GM12864 (cell line): ENCODE data around the gene CELA2B.
"Not testable (repeated sequence)": the region's sequence is repeated elsewhere in the genome, so short reads cannot be mapped to it uniquely, and the experiment has no call there.

Experiments
- DNase-seq: peaks from one replicate; pipeline ENCODE4 v3.0.0-alpha.2; 2011; ENCODE audit warnings: low read depth
- H3K4me3 ChIP-seq: 2 replicates; pipeline ENCODE4 v1.5.1; 2011; ENCODE audit warnings: mild to moderate bottlenecking, low read depth, low read length, control low read depth
- CTCF ChIP-seq: IDR thresholded peaks from 2 replicates; pipeline ENCODE4 v1.5.1; 2011; ENCODE audit warnings: low read depth, mild to moderate bottlenecking, moderate library complexity, low read length, control low read depth, inconsistent platforms; ENCODE audit errors: missing control alignments

The CELA2B gene

DNA sequence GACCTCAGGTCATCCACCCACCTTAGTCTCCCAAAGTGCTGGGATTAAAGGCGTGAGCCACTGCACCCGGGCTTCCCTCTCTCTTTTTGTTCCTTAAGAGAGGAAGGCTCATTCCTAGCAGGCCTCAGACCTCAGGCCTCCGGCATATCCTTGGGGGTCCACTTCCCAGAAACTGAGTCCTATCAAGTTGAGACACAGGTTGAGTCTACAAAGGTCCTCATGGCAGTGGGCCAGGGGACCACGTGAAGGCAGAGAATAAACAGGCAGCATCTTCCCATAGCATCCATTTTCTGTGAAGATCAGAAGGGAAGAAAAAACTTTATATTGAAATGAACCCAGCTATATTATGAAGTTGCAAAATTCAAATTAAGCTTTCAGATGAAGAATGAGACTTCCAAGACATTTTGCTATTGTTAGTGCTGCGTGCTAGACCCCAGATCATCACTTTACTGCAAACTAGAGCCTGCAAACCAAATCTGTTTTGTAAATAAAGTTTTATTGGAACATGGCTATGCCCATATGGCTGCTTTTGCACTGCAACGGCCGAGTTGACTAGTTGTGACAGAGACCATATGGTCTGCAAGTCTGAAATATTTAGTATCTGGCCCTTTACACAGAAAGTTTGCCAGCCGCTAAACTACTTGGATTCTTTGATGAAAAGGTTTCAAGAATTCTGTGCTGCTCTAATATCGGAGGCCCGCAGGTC is 22.9 kb upstream of the CELA2B start:
- no peak overlapping the region for H3K4me3 ChIP-seq

GRCh38 chr1:15453734-15454133 is 22.2 kb upstream of the CELA2B start:
- no peak for DNase-seq
- no peak overlapping the region for H3K4me3 ChIP-seq
- no peak for TF ChIP-seq CTCF

More for the DNA sequence above, 22.9 kb upstream of the CELA2B start:
- DNase-seq, result no peak
- TF ChIP-seq CTCF, result no peak

GRCh38 chr1:15454256-15454655 is 21.6 kb upstream of the CELA2B start:
- H3K4me3 ChIP-seq, result no peak overlapping the region
- TF ChIP-seq CTCF, result no peak
- DNase-seq, result no peak

DNA sequence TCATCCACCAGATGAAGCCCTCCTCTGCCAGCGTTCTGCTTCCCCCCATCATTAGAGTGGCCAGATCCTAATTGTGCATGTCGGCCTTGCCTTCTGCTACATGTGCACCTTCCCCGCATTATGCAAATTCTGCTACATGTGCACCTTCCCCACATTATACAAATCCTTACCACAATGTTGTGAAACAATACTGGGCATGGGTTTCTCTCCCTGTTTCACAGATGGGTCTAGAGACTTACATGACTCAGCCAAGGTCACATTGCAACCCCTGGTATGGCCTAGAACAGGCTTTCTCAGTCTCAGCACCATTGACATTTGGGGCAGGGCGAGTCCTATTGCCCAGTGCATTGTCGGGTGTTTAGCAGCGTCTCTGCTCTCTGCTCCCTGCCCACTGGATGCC is 20.4 kb upstream of the CELA2B start:
- no peak for TF ChIP-seq CTCF
- H3K4me3 ChIP-seq, result no peak overlapping the region
- peak; percentile 19 for DNase-seq

GRCh38 chr1:15456313-15456954 is 19.5 kb upstream of the CELA2B start, which contains the start of gene CELA2A:
CELA2A (plus strand) TSS chr1:15456732; CDS start chr1:15456754, 22 bp downstream.
- DNase-seq, result no peak
- no peak for TF ChIP-seq CTCF
- no peak within 1 kb of the TSS for H3K4me3 ChIP-seq

GRCh38 chr1:15457585-15457984 is 18.3 kb upstream of the CELA2B start:
- H3K4me3 ChIP-seq, result no peak overlapping the region
- TF ChIP-seq CTCF, result no peak
- no peak for DNase-seq

GRCh38 chr1:15458388-15458787 is 17.5 kb upstream of the CELA2B start:
- DNase-seq, result not testable (repeated sequence)

More at GRCh38 chr1:15458388-15458787, 17.5 kb upstream of the CELA2B start:
- not testable (repeated sequence) for H3K4me3 ChIP-seq
